ENCODE results near the gene VRTN. TPM values are rescaled to one million over a fixed set of nuclear protein-coding genes. Genes with fewer than 3 reads are reported as not detected.

The VRTN gene
- total and polyA plus RNA-seq, 9 of the 15 experiments (the other 6 are each of a cell fraction or from before 2014, with no cell fraction given) = 0.05 to 0.09 (median 0.06) TPM; not detected in 6

- Histone ChIP-seq H3K9me1 (ENCODE audit: control insufficient read depth, insufficient read depth, low read length) (no peaks in the 10 kb centered on the region), H3K9ac (ENCODE audit: insufficient read depth in 1 of 2, low read depth in 2 of 2, low read length in 2 of 2) (no peak overlapping the region), H3K4me2 (ENCODE audit: insufficient read depth, low read length) (no peak overlapping the region), H4K20me1 (replicated peaks; ENCODE audit: control insufficient read depth, insufficient read depth, low read length) (no peaks in the 10 kb centered on the region), H3K27ac (ENCODE audit: extremely low read depth, low read depth, low read length) (no peak overlapping the region), H3K9me3 (replicated peaks; ENCODE audit: control insufficient read depth, insufficient read depth, low read depth, low read length) (no peaks in the 10 kb centered on the region), H3K79me2 (ENCODE audit: control insufficient read depth, insufficient read depth, low read length) (no peaks in the 10 kb centered on the region), H2AFZ (ENCODE audit: low read depth, low read length) (no peak overlapping the region), H3K4me1 (replicated peaks in 1 of 2; ENCODE audit: control insufficient read depth in 2 of 2, insufficient read depth in 2 of 2, low read length in 2 of 2) (no peaks in the 10 kb centered on the region), H3K36me3 (ENCODE audit: control insufficient read depth, insufficient read depth, low read length) (no peaks in the 10 kb centered on the region), H3K27me3 (ENCODE audit: control insufficient read depth in 2 of 2, insufficient read depth in 2 of 2, low read length in 2 of 2) (no peaks in the 10 kb centered on the region; a peak in 2 of 5 replicates), H3K4me3 (no peak overlapping the region)
- no TSS peak for BruUV-seq (replicated peaks)
- DNase-seq (ENCODE audit: extremely low read depth in 1 of 4, low spot score in 3 of 4) (no peak), FAIRE-seq (no peak), ATAC-seq (no peak)
- intact Hi-C loops (cut with micrococcal nuclease) = no loop called here
- in situ Hi-C loops (cut with MboI) = no loop called here
- TF ChIP-seq AFF1 (IDR thresholded peaks at IDR 0.05; ENCODE audit: low read depth in 1 of 2, partially characterized antibody in 2 of 2) (no peak), NR3C1 (CRISPR knock-in tag; IDR thresholded peaks at IDR 0.05) (no peak), DLX4 (CRISPR knock-in tag; IDR thresholded peaks at IDR 0.05) (no peak), TCF7L2 (IDR thresholded peaks at IDR 0.05; ENCODE audit: low read depth, low read length) (no peak)
- ChIA-PET CTCF (ENCODE audit: low intra/inter-chr PET ratio) (no interaction called here), POLR2A (interaction anchor here (0.5 to 0.9 kb wide), 3 partner anchors 25 to 193 kb away, joined by 3 read pairs; no protein-coding TSS in a partner anchor)
- WGBS (ENCODE audit: insufficient coverage, low coverage, missing lambda C conversion rate) = 27% methylated on average over 8 of the region's 8 CpGs
Measured at GRCh38 chr14:74309125-74310022, 38.9 kb upstream of the VRTN start.
